ENCODE results near the gene SETBP1. TPM values are rescaled to one million over a fixed set of nuclear protein-coding genes. Genes with fewer than 3 reads are reported as not detected.

SETBP1 gene
- total RNA-seq (10 to 100 TPM; 30.9 to 39.8 TPM), polyA plus RNA-seq (ENCODE audit: insufficient read length in 2 of 2) (10 to 100 TPM; 23.1 to 24.7 TPM)
- long read RNA-seq, donor 1 = 0 reads
- long read RNA-seq, donor 2 = 0 reads
- long read RNA-seq, donor 3 = 0 reads
- long read RNA-seq, donor 4 = 0 reads

GRCh38 chr18:44680273-44681075 is at the start of gene SETBP1:
Gene SETBP1, plus strand, starts transcription at chr18:44680888. Its CDS starts 20,459 bp downstream, at chr18:44701347.
- H3K4me1 ChIP-seq (ENCODE audit: control insufficient read depth, insufficient read depth, low read length) = peaks cover 17% of the 10 kb centered on the region
- under 1% methylated on average over 44 of the region's 64 CpGs for WGBS (ENCODE audit: insufficient coverage)

GRCh38 chr18:44632469-44633145 is 48.1 kb upstream of the SETBP1 start:
- H3K9me3 ChIP-seq (ENCODE audit: control insufficient read depth, insufficient read depth, low read length) = no peaks in the 10 kb centered on the region
- no peak overlapping the region for H3K27ac ChIP-seq (ENCODE audit: low read depth, low read length)
- WGBS (ENCODE audit: insufficient coverage) = no CpG with 5 or more reads among the region's 3 CpGs
- H3K27me3 ChIP-seq (ENCODE audit: control insufficient read depth, insufficient read depth, low read length) = no peaks in the 10 kb centered on the region
- H3K4me3 ChIP-seq (ENCODE audit: low read depth, low read length) = no peak overlapping the region
- no peaks in the 10 kb centered on the region for H3K36me3 ChIP-seq (ENCODE audit: control insufficient read depth, insufficient read depth, low read length)
- H3K4me1 ChIP-seq (ENCODE audit: control insufficient read depth, insufficient read depth, low read length) = no peaks in the 10 kb centered on the region
- DNase-seq (ENCODE audit: low read depth in 4 of 6, low spot score in 6 of 6) = no peak

More at GRCh38 chr18:44680273-44681075, at the start of gene SETBP1:
- H3K4me3 ChIP-seq (ENCODE audit: low read depth, low read length) = peak within 1 kb of the TSS; percentile 74
- H3K27ac ChIP-seq (ENCODE audit: low read depth, low read length) = peak within 1 kb of the TSS; percentile 86
- no peaks in the 10 kb centered on the region for H3K27me3 ChIP-seq (ENCODE audit: control insufficient read depth, insufficient read depth, low read length)
- H3K9me3 ChIP-seq (ENCODE audit: control insufficient read depth, insufficient read depth, low read length) = no peaks in the 10 kb centered on the region
- no peaks in the 10 kb centered on the region for H3K36me3 ChIP-seq (ENCODE audit: control insufficient read depth, insufficient read depth, low read length)
- peak in 5 of 6 donors; percentile 62 to 93 (median 70) for DNase-seq (ENCODE audit: low read depth in 4 of 6, low spot score in 6 of 6)

GRCh38 chr18:44635546-44635945 is 45.1 kb upstream of the SETBP1 start:
- no peaks in the 10 kb centered on the region for H3K27me3 ChIP-seq (ENCODE audit: control insufficient read depth, insufficient read depth, low read length)
- no peaks in the 10 kb centered on the region for H3K36me3 ChIP-seq (ENCODE audit: control insufficient read depth, insufficient read depth, low read length)
- 100% methylated on average over 1 of the region's 3 CpGs for WGBS (ENCODE audit: insufficient coverage)
- H3K4me1 ChIP-seq (ENCODE audit: control insufficient read depth, insufficient read depth, low read length) = no peaks in the 10 kb centered on the region
- no peak for DNase-seq (ENCODE audit: low read depth in 4 of 6, low spot score in 6 of 6)
- no peak overlapping the region for H3K27ac ChIP-seq (ENCODE audit: low read depth, low read length)
- H3K4me3 ChIP-seq (ENCODE audit: low read depth, low read length) = no peak overlapping the region
- no peaks in the 10 kb centered on the region for H3K9me3 ChIP-seq (ENCODE audit: control insufficient read depth, insufficient read depth, low read length)

GRCh38 chr18:44636241-44636640 is 44.4 kb upstream of the SETBP1 start:
- no peaks in the 10 kb centered on the region for H3K27me3 ChIP-seq (ENCODE audit: control insufficient read depth, insufficient read depth, low read length)
- H3K4me3 ChIP-seq (ENCODE audit: low read depth, low read length) = no peak overlapping the region
- no peaks in the 10 kb centered on the region for H3K36me3 ChIP-seq (ENCODE audit: control insufficient read depth, insufficient read depth, low read length)
- H3K9me3 ChIP-seq (ENCODE audit: control insufficient read depth, insufficient read depth, low read length) = no peaks in the 10 kb centered on the region
- no peaks in the 10 kb centered on the region for H3K4me1 ChIP-seq (ENCODE audit: control insufficient read depth, insufficient read depth, low read length)
- no peak overlapping the region for H3K27ac ChIP-seq (ENCODE audit: low read depth, low read length)
- no peak for DNase-seq (ENCODE audit: low read depth in 4 of 6, low spot score in 6 of 6)

- DNase-seq (ENCODE audit: low read depth in 4 of 6, low spot score in 6 of 6) = no peak
- no peaks in the 10 kb centered on the region for H3K36me3 ChIP-seq (ENCODE audit: control insufficient read depth, insufficient read depth, low read length)
- 100% methylated on average over 1 of the region's 5 CpGs for WGBS (ENCODE audit: insufficient coverage)
- H3K27me3 ChIP-seq (ENCODE audit: control insufficient read depth, insufficient read depth, low read length) = no peaks in the 10 kb centered on the region
- no peaks in the 10 kb centered on the region for H3K4me1 ChIP-seq (ENCODE audit: control insufficient read depth, insufficient read depth, low read length)
- no peak overlapping the region for H3K4me3 ChIP-seq (ENCODE audit: low read depth, low read length)
- H3K9me3 ChIP-seq (ENCODE audit: control insufficient read depth, insufficient read depth, low read length) = no peaks in the 10 kb centered on the region
- no peak overlapping the region for H3K27ac ChIP-seq (ENCODE audit: low read depth, low read length)
Observed at GRCh38 chr18:44637210-44638033, 43.3 kb upstream of the SETBP1 start.

GRCh38 chr18:44638034-44638540 is 42.6 kb upstream of the SETBP1 start:
- DNase-seq (ENCODE audit: low read depth in 4 of 6, low spot score in 6 of 6) = no peak
- Histone ChIP-seq H3K36me3 (ENCODE audit: control insufficient read depth, insufficient read depth, low read length) (no peaks in the 10 kb centered on the region), H3K27me3 (ENCODE audit: control insufficient read depth, insufficient read depth, low read length) (no peaks in the 10 kb centered on the region), H3K4me3 (ENCODE audit: low read depth, low read length) (no peak overlapping the region), H3K27ac (ENCODE audit: low read depth, low read length) (no peak overlapping the region), H3K4me1 (ENCODE audit: control insufficient read depth, insufficient read depth, low read length) (no peaks in the 10 kb centered on the region), H3K9me3 (ENCODE audit: control insufficient read depth, insufficient read depth, low read length) (no peaks in the 10 kb centered on the region)
- WGBS (ENCODE audit: insufficient coverage) = 93% methylated on average over 3 of the region's 4 CpGs

- H3K27me3 ChIP-seq (ENCODE audit: control insufficient read depth, insufficient read depth, low read length) = no peaks in the 10 kb centered on the region
- H3K4me1 ChIP-seq (ENCODE audit: control insufficient read depth, insufficient read depth, low read length) = no peaks in the 10 kb centered on the region
- no CpG with 5 or more reads among the region's 1 CpG for WGBS (ENCODE audit: insufficient coverage)
Observed at GRCh38 chr18:44638811-44639210, 41.9 kb upstream of the SETBP1 start.

GRCh38 chr18:44643004-44643403 is 37.7 kb upstream of the SETBP1 start:
- H3K27ac ChIP-seq (ENCODE audit: low read depth, low read length) = no peak overlapping the region
- no peaks in the 10 kb centered on the region for H3K9me3 ChIP-seq (ENCODE audit: control insufficient read depth, insufficient read depth, low read length)
- no peak overlapping the region for H3K4me3 ChIP-seq (ENCODE audit: low read depth, low read length)
- H3K4me1 ChIP-seq (ENCODE audit: control insufficient read depth, insufficient read depth, low read length) = no peaks in the 10 kb centered on the region
- H3K36me3 ChIP-seq (ENCODE audit: control insufficient read depth, insufficient read depth, low read length) = no peaks in the 10 kb centered on the region
- 100% methylated on average over 2 of the region's 3 CpGs for WGBS (ENCODE audit: insufficient coverage)
- no peak for DNase-seq (ENCODE audit: low read depth in 4 of 6, low spot score in 6 of 6)
- H3K27me3 ChIP-seq (ENCODE audit: control insufficient read depth, insufficient read depth, low read length) = no peaks in the 10 kb centered on the region

More at GRCh38 chr18:44638811-44639210, 41.9 kb upstream of the SETBP1 start:
- Histone ChIP-seq H3K9me3 (ENCODE audit: control insufficient read depth, insufficient read depth, low read length) (no peaks in the 10 kb centered on the region), H3K36me3 (ENCODE audit: control insufficient read depth, insufficient read depth, low read length) (no peaks in the 10 kb centered on the region), H3K4me3 (ENCODE audit: low read depth, low read length) (no peak overlapping the region), H3K27ac (ENCODE audit: low read depth, low read length) (no peak overlapping the region)
- no peak for DNase-seq (ENCODE audit: low read depth in 4 of 6, low spot score in 6 of 6)

GRCh38 chr18:44651478-44651877 is 29.2 kb upstream of the SETBP1 start:
- H3K36me3 ChIP-seq (ENCODE audit: control insufficient read depth, insufficient read depth, low read length) = no peaks in the 10 kb centered on the region
- WGBS (ENCODE audit: insufficient coverage) = 77% methylated on average over 1 of the region's 6 CpGs
- DNase-seq (ENCODE audit: low read depth in 4 of 6, low spot score in 6 of 6) = no peak
- no peak overlapping the region for H3K4me3 ChIP-seq (ENCODE audit: low read depth, low read length)
- H3K4me1 ChIP-seq (ENCODE audit: control insufficient read depth, insufficient read depth, low read length) = no peaks in the 10 kb centered on the region
- no peak overlapping the region for H3K27ac ChIP-seq (ENCODE audit: low read depth, low read length)
- no peaks in the 10 kb centered on the region for H3K27me3 ChIP-seq (ENCODE audit: control insufficient read depth, insufficient read depth, low read length)
- H3K9me3 ChIP-seq (ENCODE audit: control insufficient read depth, insufficient read depth, low read length) = no peaks in the 10 kb centered on the region

Data from spinal cord (tissue), 10 donors.